H1 (cell line): ENCODE results near the gene CREG2.
A peak's percentile ranks its signal among the peaks of the same experiment; 100 is the strongest.

Experiments
- CTBP2 ChIP-seq: IDR thresholded peaks from 2 replicates; pipeline ENCODE4 v1.7.0; 2011; ENCODE audit warnings: borderline replicate concordance, mild to moderate bottlenecking, moderate library complexity, mixed read lengths, low read length; ENCODE audit not compliant: insufficient read depth, insufficient read length
- CTCF ChIP-seq, 3 experiments: IDR thresholded peaks; 1 replicate in 2 of 3; 2 replicates in 1 of 3; pipeline versions ENCODE4 v1.5.1 to v1.6.1; 2011; ENCODE audit warnings: low read length in 3 of 3, mild to moderate bottlenecking in 3 of 3, inconsistent platforms in 2 of 3, low read depth in 1 of 3, moderate library complexity in 1 of 3; ENCODE audit not compliant: insufficient read depth in 1 of 3; ENCODE audit errors: control extremely low read depth in 1 of 3
- EZH2 ChIP-seq: fragments of 200-600 bp; sonication (generic); IDR thresholded peaks from 2 replicates; pipeline ENCODE4 v1.7.1; 2012; ENCODE audit warnings: low read depth, mild to moderate bottlenecking, moderate library complexity, low read length, inconsistent platforms; ENCODE audit not compliant: severe bottlenecking
- GABPA ChIP-seq: IDR thresholded peaks from 2 replicates; pipeline ENCODE4 v1.6.1; 2011; ENCODE audit warnings: mild to moderate bottlenecking, low read length, moderate library complexity, borderline replicate concordance; ENCODE audit not compliant: insufficient read depth
- JUND ChIP-seq: IDR thresholded peaks from 2 replicates; pipeline ENCODE4 v1.6.1; 2011; ENCODE audit warnings: mild to moderate bottlenecking, improper control_type of control experiment, low read length
- KDM5A ChIP-seq: fragments of 200-600 bp; IDR thresholded peaks from 2 replicates; pipeline ENCODE4 v1.7.1; 2012; ENCODE audit warnings: mild to moderate bottlenecking, low read length, inconsistent platforms, mixed read lengths
- NRF1 ChIP-seq: IDR thresholded peaks from 2 replicates; pipeline ENCODE4 v1.6.1; 2011; ENCODE audit warnings: mild to moderate bottlenecking, low read depth, low read length, improper control_type of control experiment
- POLR2AphosphoS5 ChIP-seq: IDR thresholded peaks from 2 replicates; pipeline ENCODE4 v1.6.1; 2011; ENCODE audit warnings: low read depth, low read length
- POU5F1 ChIP-seq: IDR thresholded peaks from 2 replicates; pipeline ENCODE4 v1.6.1; 2011; ENCODE audit warnings: low read depth, mild to moderate bottlenecking, low read length, moderate library complexity
- RAD21 ChIP-seq, 2 experiments: IDR thresholded peaks in 1 of 2; conservative IDR thresholded peaks in 1 of 2; 2 replicates each; pipeline ENCODE4 v1.6.1; 2011; ENCODE audit warnings: low read depth in 2 of 2, low read length in 2 of 2, improper control_type of control experiment in 1 of 2, inconsistent platforms in 1 of 2, mild to moderate bottlenecking in 1 of 2, moderate library complexity in 1 of 2
- SP1 ChIP-seq: IDR thresholded peaks from 2 replicates; pipeline ENCODE4 v1.6.1; 2011; ENCODE audit warnings: low read depth, low read length
- TEAD4 ChIP-seq: IDR thresholded peaks from 2 replicates; pipeline ENCODE4 v1.6.1; 2012; ENCODE audit warnings: low read depth, low read length, inconsistent platforms, mixed read lengths
- USF2 ChIP-seq: IDR thresholded peaks from 2 replicates; pipeline ENCODE4 v1.6.1; 2011; ENCODE audit warnings: low read length, improper control_type of control experiment
- YY1 ChIP-seq: IDR thresholded peaks from 2 replicates; pipeline ENCODE4 v1.6.1; 2011; ENCODE audit warnings: low read depth, mild to moderate bottlenecking, low read length

GRCh38 chr2:101339266-101339880 lies 47.9 kb downstream of the CREG2 start:
- TF ChIP-seq USF2 (no peak), CTCF (IDR thresholded peaks at IDR 0.05; ENCODE audit: control extremely low read depth in 1 of 3, insufficient read depth in 1 of 3, low read depth in 1 of 3, low read length in 3 of 3) (no peak), EZH2 (no peak), YY1 (no peak), JUND (no peak), SP1 (peak; percentile 49; the same call in 1 of the 2 replicates), GABPA (no peak), RAD21 (IDR thresholded peaks at IDR 0.05 in 1 of 2, conservative IDR thresholded peaks at IDR 0.05 in 1 of 2; ENCODE audit: low read depth in 2 of 2, low read length in 2 of 2) (no peak), POLR2AphosphoS5 (no peak), POU5F1 (no peak), KDM5A (no peak), CTBP2 (no peak), TEAD4 (no peak), NRF1 (no peak)
